Endothelial cell of umbilical vein (primary cell): Measurements from ENCODE around the gene C10orf67.
"Not testable (repeated sequence)": the region's sequence is repeated elsewhere in the genome, so short reads cannot be mapped to it uniquely, and the experiment has no call there.

Experiments
- EZH2 ChIP-seq: IDR thresholded peaks from 2 replicates; pipeline ENCODE4 v1.6.1; 2012; ENCODE audit warnings: borderline replicate concordance, low read depth, mild to moderate bottlenecking, moderate library complexity, low read length, inconsistent platforms; ENCODE audit not compliant: severe bottlenecking
- FOS ChIP-seq: IDR thresholded peaks from 2 replicates; pipeline ENCODE4 v1.6.1; 2011; ENCODE audit warnings: mild to moderate bottlenecking, low read length, moderate library complexity, borderline replicate concordance; ENCODE audit not compliant: insufficient read depth
- GATA2 ChIP-seq: IDR thresholded peaks from 2 replicates; pipeline ENCODE4 v1.7.0; 2011; ENCODE audit warnings: low read depth, mild to moderate bottlenecking, moderate library complexity, mixed read lengths, low read length; ENCODE audit not compliant: insufficient read length, insufficient read depth
- JUN ChIP-seq: IDR thresholded peaks from 2 replicates; pipeline ENCODE4 v1.6.1; 2011; ENCODE audit warnings: borderline replicate concordance, low read depth; ENCODE audit not compliant: insufficient read length, insufficient read depth
- MYC ChIP-seq: IDR thresholded peaks from one replicate; pipeline ENCODE4 v1.6.1; 2011; ENCODE audit warnings: mild to moderate bottlenecking, low read depth, low read length
- POLR2A ChIP-seq: IDR thresholded peaks from 2 replicates; pipeline ENCODE4 v1.6.1; 2012; ENCODE audit warnings: low read depth, mild to moderate bottlenecking, control low read depth, low read length
- POLR2AphosphoS5 ChIP-seq: IDR thresholded peaks from 2 replicates; pipeline ENCODE4 v1.6.1; 2012; ENCODE audit warnings: low read depth, mild to moderate bottlenecking, control low read depth, low read length, moderate library complexity; ENCODE audit not compliant: insufficient read depth
- TF ChIP-seq, protein P1 (sequence below), 2 donors: IDR thresholded peaks; 1 replicate in 1 of 2; 2 replicates in 1 of 2; pipeline ENCODE4 v1.5.1; 2011; ENCODE audit warnings: low read length in 2 of 2, mild to moderate bottlenecking in 2 of 2, moderate library complexity in 2 of 2, control low read depth in 1 of 2, inconsistent platforms in 1 of 2, low read depth in 1 of 2; ENCODE audit not compliant: insufficient read depth in 1 of 2; ENCODE audit errors: extremely low read depth in 1 of 2
- TF ChIP-seq, protein P2 (sequence below): IDR thresholded peaks from 2 replicates; pipeline ENCODE4 v1.6.1; 2011; ENCODE audit not compliant: insufficient read depth, insufficient read length

DNA sequence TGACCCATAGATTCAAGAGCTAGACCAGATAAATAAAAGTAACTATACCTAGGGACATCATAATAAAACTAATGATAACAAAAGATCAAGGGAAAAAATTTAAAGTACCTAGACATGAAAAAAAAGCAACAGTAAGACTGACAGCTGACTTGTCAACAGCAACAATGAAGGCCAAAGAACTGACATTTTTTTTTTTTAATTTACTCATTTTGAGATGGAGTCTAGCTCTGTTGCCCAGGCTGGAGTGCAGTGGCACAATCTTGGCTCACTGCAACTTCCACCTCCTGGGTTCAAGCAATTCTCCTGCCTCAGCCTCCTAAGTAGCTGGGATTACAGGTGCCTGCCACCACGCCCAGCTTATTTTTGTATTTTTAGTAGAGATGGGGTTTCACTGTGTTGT lies 102.8 kb downstream of the C10orf67 start:
- TF ChIP-seq, protein P1, sequence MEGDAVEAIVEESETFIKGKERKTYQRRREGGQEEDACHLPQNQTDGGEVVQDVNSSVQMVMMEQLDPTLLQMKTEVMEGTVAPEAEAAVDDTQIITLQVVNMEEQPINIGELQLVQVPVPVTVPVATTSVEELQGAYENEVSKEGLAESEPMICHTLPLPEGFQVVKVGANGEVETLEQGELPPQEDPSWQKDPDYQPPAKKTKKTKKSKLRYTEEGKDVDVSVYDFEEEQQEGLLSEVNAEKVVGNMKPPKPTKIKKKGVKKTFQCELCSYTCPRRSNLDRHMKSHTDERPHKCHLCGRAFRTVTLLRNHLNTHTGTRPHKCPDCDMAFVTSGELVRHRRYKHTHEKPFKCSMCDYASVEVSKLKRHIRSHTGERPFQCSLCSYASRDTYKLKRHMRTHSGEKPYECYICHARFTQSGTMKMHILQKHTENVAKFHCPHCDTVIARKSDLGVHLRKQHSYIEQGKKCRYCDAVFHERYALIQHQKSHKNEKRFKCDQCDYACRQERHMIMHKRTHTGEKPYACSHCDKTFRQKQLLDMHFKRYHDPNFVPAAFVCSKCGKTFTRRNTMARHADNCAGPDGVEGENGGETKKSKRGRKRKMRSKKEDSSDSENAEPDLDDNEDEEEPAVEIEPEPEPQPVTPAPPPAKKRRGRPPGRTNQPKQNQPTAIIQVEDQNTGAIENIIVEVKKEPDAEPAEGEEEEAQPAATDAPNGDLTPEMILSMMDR (IDR thresholded peaks at IDR 0.05; ENCODE audit: extremely low read depth in 1 of 2, insufficient read depth in 1 of 2, low read depth in 1 of 2, low read length in 2 of 2), result not testable (repeated sequence)
- TF ChIP-seq, protein P2, sequence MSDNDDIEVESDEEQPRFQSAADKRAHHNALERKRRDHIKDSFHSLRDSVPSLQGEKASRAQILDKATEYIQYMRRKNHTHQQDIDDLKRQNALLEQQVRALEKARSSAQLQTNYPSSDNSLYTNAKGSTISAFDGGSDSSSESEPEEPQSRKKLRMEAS, result not testable (repeated sequence)
- not testable (repeated sequence) for TF ChIP-seq POLR2A, FOS, EZH2, POLR2AphosphoS5, MYC, JUN, GATA2
